ENCODE measurements around the gene NBEAL2.
A peak's percentile ranks its signal among the peaks of the same experiment; 100 is the strongest.

The NBEAL2 gene

DNA sequence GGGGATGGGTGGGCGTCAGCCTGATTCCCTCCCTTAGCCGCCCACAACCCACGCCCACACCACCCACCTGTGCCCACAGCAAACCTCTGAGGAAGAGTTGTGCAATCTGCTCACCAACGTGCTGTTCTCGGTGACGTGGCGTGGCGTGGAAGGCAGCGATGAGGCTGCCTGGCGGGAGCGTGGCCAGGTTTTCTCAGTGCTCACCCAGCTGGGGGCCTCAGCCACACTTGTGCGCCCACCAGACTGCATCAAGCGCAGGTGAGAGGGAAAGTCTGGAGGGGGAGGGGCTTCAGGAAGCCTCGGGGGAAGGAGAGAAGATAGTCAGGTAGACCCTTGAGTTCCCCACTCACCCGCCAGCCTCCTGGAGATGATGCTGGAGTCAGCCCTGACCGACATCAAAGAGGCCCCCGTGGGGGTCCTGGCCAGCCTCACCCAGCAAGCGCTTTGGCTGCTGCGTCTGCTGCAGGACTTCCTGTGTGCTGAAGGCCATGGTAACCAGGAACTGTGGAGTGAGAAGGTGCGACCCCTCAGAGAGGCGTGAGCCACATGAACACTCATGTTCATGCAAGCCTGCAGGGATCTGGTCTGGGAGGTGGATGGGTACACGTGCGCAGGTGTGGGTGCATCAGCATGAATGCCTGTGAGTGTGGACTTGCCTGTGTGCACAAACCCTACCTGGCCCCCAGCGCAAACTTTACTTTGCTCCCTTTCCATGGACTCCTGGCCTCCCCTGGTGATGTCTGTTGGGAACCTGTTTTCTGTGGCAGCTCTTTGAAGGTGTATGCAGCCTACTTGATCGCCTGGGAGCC lies 21.7 kb downstream of the NBEAL2 start:
- no peak for DNase-seq (ENCODE audit: low spot score)

DNA sequence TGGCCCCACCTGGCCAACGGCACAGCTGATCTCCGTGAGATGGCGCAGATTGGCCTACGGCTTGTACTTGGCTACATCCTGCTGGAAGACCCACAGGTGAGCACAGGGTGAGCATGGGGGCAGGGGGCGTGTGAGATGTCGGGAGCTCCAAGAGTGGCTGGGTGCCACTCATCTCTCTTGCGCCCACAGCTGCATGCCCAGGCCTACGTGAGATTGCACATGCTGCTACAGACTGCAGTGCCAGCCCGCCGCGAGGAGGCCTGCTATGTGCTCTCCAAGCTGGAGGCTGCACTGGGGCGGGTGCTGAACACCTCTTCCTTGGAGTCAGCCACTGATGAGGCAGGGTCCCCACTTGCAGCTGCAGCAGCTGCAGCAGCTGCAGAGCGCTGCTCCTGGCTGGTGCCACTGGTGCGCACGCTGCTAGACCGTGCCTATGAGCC lies 22.3 kb downstream of the NBEAL2 start:
- DNase-seq (ENCODE audit: low spot score): no peak

DNA sequence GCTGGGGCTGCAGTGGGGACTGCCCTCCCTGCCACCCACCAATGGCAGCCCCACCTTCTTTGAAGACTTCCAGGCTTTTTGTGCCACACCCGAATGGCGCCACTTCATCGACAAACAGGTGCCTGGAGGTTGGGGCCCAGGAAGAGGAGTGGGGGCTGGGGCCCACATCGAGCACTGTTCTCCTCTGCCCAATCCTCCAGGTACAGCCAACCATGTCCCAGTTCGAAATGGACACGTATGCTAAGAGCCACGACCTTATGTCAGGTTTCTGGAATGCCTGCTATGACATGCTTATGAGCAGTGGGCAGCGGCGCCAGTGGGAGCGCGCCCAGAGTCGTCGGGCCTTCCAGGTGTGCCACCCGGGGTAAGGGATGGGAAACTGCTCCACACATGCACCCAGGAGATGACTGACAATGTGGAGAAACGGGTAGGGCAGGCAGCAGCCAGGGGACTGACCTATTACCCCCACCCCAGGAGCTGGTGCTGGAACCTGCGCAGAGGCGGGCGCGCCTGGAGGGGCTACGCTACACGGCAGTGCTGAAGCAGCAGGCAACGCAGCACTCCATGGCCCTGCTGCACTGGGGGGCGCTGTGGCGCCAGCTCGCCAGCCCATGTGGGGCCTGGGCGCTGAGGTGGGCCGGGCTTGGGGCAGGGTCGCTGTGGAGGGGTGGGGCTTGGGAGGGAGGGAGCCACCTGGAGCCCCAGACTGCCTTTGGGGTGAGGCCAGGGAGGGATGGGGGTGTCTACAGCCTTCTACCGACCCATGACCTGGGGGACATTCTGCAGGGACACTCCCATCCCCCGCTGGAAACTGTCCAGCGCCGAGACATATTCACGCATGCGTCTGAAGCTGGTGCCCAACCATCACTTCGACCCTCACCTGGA lies 22.9 kb downstream of the NBEAL2 start:
- no peak for DNase-seq (ENCODE audit: low spot score)

DNA sequence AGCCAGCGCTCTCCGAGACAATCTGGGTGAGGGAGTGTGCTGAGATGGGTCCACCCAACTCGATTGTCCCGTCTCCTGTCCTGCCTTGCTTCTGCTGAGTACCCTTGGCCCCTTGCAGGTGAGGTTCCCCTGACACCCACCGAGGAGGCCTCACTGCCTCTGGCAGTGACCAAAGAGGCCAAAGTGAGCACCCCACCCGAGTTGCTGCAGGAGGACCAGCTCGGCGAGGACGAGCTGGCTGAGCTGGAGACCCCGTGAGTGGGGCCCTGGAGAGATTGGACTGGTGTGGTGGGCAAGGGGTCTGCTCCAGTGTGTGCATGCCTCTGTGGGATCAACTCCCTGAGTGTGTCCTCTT lies 23.6 kb downstream of the NBEAL2 start:
- DNase-seq (ENCODE audit: low spot score): no peak

DNA sequence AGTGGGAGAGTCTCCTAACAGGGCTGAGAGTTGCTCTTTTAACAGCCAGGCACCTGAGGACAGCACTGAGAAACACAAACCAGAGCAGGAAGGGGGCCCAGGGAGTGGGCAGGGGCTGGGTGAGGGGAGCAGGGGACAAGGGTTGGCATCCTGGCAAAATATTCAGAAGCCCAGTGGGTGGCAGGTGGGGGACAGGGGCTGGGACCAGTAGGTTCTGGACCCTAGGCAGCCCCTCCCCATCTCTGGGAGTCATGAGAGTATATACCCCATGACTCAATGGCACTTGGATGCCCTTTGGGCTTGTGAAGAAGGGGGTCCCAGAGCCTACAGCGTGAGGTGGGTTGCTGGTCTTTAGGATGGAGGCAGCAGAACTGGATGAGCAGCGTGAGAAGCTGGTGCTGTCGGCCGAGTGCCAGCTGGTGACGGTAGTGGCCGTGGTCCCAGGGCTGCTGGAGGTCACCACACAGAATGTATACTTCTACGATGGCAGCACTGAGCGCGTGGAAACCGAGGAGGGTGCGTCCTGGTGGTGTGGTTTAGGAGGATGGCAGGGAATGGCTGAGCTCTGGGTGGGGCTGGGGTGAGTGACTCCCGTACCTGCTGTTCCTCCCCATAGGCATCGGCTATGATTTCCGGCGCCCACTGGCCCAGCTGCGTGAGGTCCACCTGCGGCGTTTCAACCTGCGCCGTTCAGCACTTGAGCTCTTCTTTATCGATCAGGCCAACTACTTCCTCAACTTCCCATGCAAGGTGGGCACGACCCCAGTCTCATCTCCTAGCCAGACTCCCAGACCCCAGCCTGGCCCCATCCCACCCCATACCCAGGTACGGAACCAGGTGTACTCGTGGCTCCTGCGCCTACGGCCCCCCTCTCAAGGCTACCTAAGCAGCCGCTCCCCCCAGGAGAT lies 24.2 kb downstream of the NBEAL2 start:
- DNase-seq (ENCODE audit: low spot score): no peak

DNA sequence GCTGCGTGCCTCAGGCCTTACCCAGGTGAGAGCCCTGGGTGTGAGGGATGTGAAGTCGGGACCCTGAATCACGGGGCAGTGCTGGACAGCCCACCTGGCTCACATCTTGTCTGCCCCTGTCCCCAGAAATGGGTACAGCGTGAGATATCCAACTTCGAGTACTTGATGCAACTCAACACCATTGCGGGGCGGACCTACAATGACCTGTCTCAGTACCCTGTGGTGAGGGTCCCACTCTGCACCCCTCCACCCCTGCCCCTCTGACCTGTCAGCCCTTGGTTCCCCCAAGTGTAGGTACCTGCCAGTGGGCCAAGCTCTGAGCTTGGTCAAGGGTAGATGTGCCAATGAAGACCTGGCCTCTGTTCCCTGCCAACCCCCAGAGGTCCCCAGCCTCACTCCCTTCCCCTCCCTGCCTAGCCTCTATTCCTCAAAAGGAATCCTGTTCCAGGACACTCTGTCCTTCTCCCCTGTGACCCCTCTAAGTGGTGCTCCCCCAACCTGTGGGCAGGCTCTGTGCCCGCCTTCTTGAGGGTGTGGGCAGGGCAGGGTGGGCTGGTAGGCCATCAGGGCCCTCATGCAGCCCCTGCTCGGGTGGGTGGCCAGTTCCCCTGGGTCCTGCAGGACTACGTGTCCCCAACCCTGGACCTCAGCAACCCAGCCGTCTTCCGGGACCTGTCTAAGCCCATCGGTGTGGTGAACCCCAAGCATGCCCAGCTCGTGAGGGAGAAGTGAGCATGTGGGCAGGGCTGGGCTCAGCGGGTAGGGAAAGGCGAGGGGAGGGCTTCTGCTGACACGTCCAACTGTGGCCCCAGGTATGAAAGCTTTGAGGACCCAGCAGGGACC lies 25.1 kb downstream of the NBEAL2 start:
- no peak for DNase-seq (ENCODE audit: low spot score)

DNA sequence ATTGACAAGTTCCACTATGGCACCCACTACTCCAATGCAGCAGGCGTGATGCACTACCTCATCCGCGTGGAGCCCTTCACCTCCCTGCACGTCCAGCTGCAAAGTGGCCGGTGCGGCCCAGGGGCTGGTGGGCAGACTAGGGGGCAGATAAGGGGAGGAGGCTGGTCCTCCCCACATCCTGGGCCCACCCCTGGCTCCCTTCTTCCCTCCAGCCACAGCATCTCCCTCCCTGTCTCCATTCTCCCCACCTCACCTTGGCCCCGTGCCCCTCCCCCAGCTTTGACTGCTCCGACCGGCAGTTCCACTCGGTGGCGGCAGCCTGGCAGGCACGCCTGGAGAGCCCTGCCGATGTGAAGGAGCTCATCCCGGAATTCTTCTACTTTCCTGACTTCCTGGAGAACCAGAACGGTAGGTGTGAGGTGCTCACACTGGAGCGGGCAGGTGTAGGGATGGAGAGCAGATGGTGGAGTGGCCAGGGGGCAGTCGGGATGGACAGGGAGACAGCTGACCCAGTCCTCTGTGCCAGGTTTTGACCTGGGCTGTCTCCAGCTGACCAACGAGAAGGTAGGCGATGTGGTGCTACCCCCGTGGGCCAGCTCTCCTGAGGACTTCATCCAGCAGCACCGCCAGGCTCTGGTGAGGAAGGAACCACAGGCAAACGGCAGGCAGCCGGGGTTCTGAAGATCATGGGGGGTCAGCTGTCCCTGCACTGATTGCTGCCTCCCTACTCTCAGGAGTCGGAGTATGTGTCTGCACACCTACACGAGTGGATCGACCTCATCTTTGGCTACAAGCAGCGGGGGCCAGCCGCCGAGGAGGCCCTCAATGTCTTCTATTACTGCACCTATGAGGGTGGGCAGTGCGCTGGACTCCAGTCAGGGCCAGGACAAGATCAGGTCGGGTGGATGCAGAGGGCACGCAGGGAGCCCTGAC lies 26.0 kb downstream of the NBEAL2 start:
- no peak for DNase-seq (ENCODE audit: low spot score)

DNA sequence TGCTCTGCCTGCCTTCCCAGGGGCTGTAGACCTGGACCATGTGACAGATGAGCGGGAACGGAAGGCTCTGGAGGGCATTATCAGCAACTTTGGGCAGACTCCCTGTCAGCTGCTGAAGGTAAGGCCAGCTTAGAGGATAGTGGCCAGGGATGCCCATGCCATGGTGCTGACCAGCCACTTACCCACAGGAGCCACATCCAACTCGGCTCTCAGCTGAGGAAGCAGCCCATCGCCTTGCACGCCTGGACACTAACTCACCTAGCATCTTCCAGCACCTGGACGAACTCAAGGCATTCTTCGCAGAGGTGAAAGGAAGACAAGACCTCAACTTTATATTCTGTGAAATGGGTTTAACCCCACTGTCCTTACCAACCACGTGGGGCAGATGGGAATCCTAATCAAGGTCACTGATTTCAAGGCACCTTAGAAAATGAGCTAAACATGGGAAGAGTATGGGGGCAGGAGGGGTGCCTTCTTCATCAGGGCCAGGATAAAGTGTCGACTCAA lies 26.7 kb downstream of the NBEAL2 start:
- no peak for DNase-seq (ENCODE audit: low spot score)

DNA sequence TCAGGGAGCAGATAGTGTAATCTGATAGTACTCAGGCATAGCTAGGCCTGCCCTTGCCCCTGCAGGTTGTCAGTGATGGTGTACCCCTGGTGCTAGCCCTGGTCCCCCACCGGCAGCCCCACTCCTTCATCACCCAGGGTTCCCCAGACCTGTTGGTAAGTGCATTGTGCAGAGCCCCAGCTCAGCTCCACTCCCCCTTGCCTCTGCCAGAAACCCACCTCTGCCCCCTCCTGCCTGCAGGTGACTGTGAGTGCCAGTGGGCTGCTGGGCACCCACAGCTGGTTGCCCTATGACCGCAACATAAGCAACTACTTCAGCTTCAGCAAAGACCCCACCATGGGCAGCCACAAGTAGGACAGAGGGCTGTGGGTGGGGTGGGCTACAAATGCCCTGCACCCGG lies 27.5 kb downstream of the NBEAL2 start:
- DNase-seq (ENCODE audit: low spot score): no peak

DNA sequence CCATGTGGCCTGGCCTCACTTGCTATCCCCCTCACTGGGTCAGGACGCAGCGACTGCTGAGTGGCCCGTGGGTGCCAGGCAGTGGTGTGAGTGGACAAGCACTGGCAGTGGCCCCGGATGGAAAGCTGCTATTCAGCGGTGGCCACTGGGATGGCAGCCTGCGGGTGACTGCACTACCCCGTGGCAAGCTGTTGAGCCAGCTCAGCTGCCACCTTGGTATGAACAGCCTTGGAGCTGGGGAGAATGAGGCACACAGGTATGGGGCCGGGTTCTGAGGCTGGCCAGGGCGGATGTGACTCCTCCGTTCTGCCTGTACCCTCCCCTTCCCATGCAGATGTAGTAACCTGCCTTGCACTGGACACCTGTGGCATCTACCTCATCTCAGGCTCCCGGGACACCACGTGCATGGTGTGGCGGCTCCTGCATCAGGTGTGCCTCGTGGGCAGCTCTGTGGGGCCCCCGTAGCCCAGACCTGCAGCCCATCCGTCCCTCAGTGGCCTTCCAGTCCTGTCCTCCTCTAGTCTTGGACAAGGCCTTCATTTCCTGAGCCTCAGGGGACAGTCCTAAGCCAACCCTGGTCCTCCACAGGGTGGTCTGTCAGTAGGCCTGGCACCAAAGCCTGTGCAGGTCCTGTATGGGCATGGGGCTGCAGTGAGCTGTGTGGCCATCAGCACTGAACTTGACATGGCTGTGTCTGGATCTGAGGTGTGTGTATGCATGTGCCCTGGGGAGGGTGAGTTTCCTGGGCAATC lies 28.2 kb downstream of the NBEAL2 start:
- no peak for DNase-seq (ENCODE audit: low spot score)

DNA sequence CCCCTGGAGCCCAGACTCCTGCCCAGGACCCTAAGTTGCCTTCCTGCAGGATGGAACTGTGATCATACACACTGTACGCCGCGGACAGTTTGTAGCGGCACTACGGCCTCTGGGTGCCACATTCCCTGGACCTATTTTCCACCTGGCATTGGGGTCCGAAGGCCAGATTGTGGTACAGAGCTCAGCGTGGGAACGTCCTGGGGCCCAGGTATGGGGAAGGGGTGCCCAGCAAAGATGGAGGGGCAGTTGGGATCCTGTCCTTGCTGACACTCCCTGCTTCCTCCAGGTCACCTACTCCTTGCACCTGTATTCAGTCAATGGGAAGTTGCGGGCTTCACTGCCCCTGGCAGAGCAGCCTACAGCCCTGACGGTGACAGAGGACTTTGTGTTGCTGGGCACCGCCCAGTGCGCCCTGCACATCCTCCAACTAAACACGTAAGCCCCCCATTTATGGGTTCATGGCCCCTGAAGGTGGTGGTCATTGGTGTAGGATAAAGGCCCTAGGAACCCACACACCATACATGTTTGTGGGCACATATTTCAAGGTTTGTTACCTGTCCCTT lies 28.8 kb downstream of the NBEAL2 start:
- no peak for DNase-seq (ENCODE audit: low spot score)

DNA sequence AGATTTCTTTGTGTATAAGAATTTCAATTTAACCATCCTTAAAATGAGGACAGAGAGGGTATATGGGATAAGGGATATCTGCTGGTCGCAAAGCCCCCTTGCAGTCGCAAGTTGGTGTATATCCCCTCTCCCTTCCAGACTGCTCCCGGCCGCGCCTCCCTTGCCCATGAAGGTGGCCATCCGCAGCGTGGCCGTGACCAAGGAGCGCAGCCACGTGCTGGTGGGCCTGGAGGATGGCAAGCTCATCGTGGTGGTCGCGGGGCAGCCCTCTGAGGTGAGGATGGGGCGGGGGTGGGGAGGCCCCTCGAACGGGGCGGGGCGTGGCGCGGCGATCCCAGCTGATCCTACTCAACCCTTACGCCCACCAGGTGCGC lies 29.4 kb downstream of the NBEAL2 start:
- no peak for DNase-seq (ENCODE audit: low spot score)

DNA sequence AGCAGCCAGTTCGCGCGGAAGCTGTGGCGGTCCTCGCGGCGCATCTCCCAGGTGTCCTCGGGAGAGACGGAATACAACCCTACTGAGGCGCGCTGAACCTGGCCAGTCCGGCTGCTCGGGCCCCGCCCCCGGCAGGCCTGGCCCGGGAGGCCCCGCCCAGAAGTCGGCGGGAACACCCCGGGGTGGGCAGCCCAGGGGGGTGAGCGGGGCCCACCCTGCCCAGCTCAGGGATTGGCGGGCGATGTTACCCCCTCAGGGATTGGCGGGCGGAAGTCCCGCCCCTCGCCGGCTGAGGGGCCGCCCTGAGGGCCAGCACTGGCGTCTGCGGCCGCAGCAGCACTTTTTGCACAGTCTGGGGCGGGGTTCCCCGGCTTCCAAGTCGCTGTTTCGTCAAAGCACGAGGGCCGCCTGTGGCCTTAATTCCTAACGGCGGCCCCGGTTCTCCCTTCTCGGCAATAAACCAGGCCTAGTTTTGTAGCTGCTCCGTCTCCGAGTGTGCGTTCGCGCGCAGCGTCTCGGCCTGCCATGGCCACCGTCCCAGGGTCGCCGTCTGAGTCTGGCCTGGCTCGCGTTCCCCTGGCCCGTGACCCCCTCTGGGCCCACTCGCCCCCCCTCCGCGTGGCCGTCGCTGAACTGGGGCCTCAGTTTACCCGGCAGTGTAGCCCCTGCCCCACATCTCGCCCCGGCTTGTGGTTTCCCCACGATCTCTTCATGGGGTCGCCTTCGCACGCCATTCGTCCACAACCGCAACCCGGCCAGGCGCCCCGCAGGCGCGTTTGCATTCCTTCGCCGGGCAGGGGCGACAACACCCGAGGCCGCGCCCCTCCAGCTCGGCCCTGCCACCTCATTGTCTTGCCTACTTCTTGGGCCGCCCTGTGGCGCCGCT lies 30.0 kb downstream of the NBEAL2 start:
- DNase-seq (ENCODE audit: low spot score): peak; percentile 62

DNA sequence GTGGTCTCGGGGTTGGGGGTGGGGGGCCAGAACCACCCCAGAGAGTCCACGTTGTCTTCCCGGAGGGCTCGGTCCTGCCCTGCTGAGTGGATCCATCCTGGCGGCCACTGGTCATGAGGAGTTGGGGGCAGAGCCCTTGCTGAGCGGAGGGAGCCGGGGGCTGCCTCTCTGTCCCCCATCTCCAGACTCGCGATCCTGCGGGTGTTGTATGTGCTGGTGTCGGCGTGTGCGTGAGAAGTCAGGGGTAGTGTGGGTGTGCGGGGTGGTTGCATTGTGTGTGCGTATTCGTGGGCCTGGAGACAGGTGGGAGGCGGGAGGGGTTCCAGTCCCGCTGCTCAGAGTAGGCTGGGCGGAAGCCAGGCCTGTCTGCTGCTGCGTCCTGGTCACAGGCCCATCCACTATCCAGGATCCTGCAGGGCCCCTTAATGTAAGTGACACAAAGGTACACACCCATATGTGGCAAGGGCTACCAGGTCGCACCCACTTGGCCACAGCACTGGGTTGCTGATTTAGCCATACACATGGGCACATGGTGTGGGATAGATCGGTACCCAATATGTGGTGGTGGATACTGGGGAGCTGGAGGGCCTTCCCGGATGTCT lies 30.7 kb downstream of the NBEAL2 start:
- no peak for DNase-seq (ENCODE audit: low spot score)

DNA sequence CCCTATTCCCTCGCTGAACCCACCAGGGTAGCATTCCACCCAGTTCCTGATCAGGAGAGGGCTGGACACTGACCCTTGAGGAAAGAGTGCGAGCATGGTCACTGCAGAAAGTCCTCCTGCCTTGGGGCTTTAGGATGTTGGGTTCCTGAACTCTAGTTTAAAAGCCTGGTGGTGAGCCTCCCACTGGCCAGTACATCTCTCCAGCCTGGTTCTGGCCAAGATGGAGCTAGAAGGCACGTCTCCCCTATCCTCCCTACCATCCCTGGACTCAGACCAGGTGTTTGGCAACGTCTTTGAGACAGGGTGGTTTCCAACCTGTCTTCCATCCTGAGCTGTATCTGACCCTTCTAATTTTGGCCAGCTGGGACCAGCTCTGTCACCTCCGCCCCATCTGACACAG lies 31.4 kb downstream of the NBEAL2 start:
- DNase-seq (ENCODE audit: low spot score): no peak

DNA sequence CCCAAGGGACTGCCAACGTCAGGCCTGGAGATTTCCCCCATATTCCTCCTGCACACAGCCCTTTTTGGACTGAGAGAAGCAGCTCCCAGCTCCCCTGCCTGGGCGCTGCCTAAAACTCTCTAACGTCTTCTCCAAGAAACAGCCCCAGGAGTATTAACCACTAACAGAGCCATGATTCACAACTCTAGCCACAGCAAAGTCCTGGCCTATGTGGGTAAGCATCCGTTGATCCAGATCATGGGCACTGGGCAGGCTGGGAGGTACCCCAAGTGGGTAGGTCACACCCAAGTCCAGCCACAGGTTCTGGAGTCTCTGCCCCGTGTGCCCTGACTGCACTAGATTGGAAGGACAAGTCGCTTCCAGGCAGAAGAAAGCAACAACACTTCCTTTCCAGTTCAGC lies 31.9 kb downstream of the NBEAL2 start:
- DNase-seq (ENCODE audit: low spot score): no peak

Data from CD4-positive, alpha-beta T cell treated with Interleukin-15 for 4 hours (primary cell).